GM12878 (cell line): ENCODE measurements around the gene DNAH2. TPM values are rescaled to one million over a fixed set of nuclear protein-coding genes. Genes with fewer than 3 reads are reported as not detected.

Source experiments
- BCLAF1 ChIP-seq: fragments of 450-650 bp; IDR thresholded peaks from 2 replicates; pipeline ENCODE4 v1.6.1; 2017; ENCODE audit warnings: antibody characterized with exemption, mild to moderate bottlenecking, moderate library complexity
- BHLHE40 ChIP-seq, 2 experiments: fragments of 450-650 bp in 1 of 2; IDR thresholded peaks; 2 replicates each; pipeline ENCODE4 v1.6.1; 2011 to 2017; ENCODE audit warnings: low read depth in 2 of 2, borderline replicate concordance in 1 of 2, improper control_type of control experiment in 1 of 2, low read length in 1 of 2, mild to moderate bottlenecking in 1 of 2
- CBX5 ChIP-seq: sonication (generic); IDR thresholded peaks from 2 replicates; pipeline ENCODE4 v1.6.1; 2016; ENCODE audit warnings: low read depth, moderate library complexity, mild to moderate bottlenecking, inconsistent platforms
- E4F1 ChIP-seq: fragments of 450-650 bp; IDR thresholded peaks from 2 replicates; pipeline ENCODE4 v1.6.1; 2018; ENCODE audit warnings: borderline replicate concordance, mild to moderate bottlenecking; ENCODE audit not compliant: partially characterized antibody
- ESRRA ChIP-seq: IDR thresholded peaks from 2 replicates; pipeline ENCODE4 v1.6.1; 2012; ENCODE audit warnings: mild to moderate bottlenecking, low read length, improper control_type of control experiment
- HDGF ChIP-seq: fragments of 450-650 bp; IDR thresholded peaks from 2 replicates; pipeline ENCODE4 v1.6.1; 2016; ENCODE audit warnings: antibody characterized with exemption
- IRF4 ChIP-seq: IDR thresholded peaks from 2 replicates; pipeline ENCODE4 v1.6.1; 2011; ENCODE audit warnings: low read depth, low read length
- JUNB ChIP-seq: IDR thresholded peaks from 2 replicates; pipeline ENCODE4 v1.6.1; 2016; ENCODE audit warnings: antibody characterized with exemption, mild to moderate bottlenecking
- NFIC ChIP-seq: IDR thresholded peaks from 2 replicates; pipeline ENCODE4 v1.6.1; 2012; ENCODE audit warnings: low read depth, mild to moderate bottlenecking, inconsistent platforms, low read length, moderate library complexity
- NR2C1 ChIP-seq: fragments of 450-650 bp; IDR thresholded peaks from 2 replicates; pipeline ENCODE4 v1.6.1; 2017; ENCODE audit warnings: antibody characterized with exemption, mild to moderate bottlenecking, moderate library complexity
- STAT1 ChIP-seq: fragments of 450-650 bp; conservative IDR thresholded peaks from 2 replicates; pipeline ENCODE4 v1.6.1; 2014; ENCODE audit warnings: antibody characterized with exemption, mild to moderate bottlenecking
- USF1 ChIP-seq: IDR thresholded peaks from 2 replicates; pipeline ENCODE4 v1.6.1; 2011; ENCODE audit warnings: borderline replicate concordance, low read depth, mild to moderate bottlenecking, moderate library complexity, mixed read lengths, low read length; ENCODE audit not compliant: insufficient read depth; ENCODE audit errors: extremely low read length
- ZBED1 ChIP-seq: IDR thresholded peaks from 2 replicates; pipeline ENCODE4 v1.6.1; 2016; ENCODE audit warnings: borderline replicate concordance
- ZNF274 ChIP-seq: IDR thresholded peaks from one replicate; pipeline ENCODE4 v1.8.0; 2011; ENCODE audit not compliant: insufficient read length, insufficient read depth
- polyA plus RNA-seq, 11 experiments: library from polyadenylated mRNA; depleted of rRNA in 4 of 11; unstranded in 6 of 11; stranded (reverse) in 5 of 11; fragments of >200 nt; fragmentation: Nextera tagmentation in 4 of 11; fragmentation: Illumina TruSeq in 1 of 11; extraction: Ambion mirVana in 4 of 11; extraction: Trizol in 1 of 11; gene quantifications; 1 replicate in 1 of 11; 2 replicates in 10 of 11; pipeline versions ENCODE4 v1.2.1 to v1.2.3, GENCODE V29; 2011 to 2016; ENCODE audit warnings: inconsistent platforms in 2 of 11, missing spikeins in 2 of 11, low read depth in 1 of 11
- total RNA-seq, 4 experiments: library from RNA; depleted of rRNA in 3 of 4; stranded (reverse); fragments of >200 nt in 3 of 4; fragmentation: Illumina TruSeq in 1 of 4; extraction: Trizol in 1 of 4; gene quantifications; 2 replicates each; pipeline versions ENCODE4 v1.2.1 to v1.2.3, GENCODE V29; 2013 to 2021
- TF ChIP-seq, protein P1 (sequence below): fragments of 450-650 bp; formaldehyde crosslinking; IDR thresholded peaks from 2 replicates; pipeline ENCODE4 v1.5.0; 2022; ENCODE audit warnings: mild to moderate bottlenecking, missing genetic modification characterization
- TF ChIP-seq, protein P2 (sequence below): IDR thresholded peaks from 2 replicates; pipeline ENCODE4 v1.6.1; 2011; ENCODE audit warnings: low read depth, low read length, improper control_type of control experiment, borderline replicate concordance

Gene DNAH2
- total and polyA plus RNA-seq, 10 of the 15 experiments (the other 5 are each of a cell fraction or from before 2014, with no cell fraction given): not detected

DNA sequence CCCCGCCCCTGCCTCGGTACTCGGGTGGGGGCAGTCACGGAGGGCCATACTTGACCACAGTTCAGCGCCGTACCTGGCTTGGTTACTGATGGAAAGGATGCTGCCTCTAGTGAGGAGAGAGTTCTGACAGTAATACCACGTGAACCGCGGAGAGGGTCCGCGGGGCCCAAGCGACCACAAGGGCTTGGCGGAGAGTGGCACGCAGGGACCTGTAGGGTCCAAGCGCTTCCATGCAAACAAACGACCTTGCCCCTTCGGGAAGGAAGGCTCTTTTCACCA lies 125.7 kb downstream of the DNAH2 start (continued):
- TF ChIP-seq, protein P1, sequence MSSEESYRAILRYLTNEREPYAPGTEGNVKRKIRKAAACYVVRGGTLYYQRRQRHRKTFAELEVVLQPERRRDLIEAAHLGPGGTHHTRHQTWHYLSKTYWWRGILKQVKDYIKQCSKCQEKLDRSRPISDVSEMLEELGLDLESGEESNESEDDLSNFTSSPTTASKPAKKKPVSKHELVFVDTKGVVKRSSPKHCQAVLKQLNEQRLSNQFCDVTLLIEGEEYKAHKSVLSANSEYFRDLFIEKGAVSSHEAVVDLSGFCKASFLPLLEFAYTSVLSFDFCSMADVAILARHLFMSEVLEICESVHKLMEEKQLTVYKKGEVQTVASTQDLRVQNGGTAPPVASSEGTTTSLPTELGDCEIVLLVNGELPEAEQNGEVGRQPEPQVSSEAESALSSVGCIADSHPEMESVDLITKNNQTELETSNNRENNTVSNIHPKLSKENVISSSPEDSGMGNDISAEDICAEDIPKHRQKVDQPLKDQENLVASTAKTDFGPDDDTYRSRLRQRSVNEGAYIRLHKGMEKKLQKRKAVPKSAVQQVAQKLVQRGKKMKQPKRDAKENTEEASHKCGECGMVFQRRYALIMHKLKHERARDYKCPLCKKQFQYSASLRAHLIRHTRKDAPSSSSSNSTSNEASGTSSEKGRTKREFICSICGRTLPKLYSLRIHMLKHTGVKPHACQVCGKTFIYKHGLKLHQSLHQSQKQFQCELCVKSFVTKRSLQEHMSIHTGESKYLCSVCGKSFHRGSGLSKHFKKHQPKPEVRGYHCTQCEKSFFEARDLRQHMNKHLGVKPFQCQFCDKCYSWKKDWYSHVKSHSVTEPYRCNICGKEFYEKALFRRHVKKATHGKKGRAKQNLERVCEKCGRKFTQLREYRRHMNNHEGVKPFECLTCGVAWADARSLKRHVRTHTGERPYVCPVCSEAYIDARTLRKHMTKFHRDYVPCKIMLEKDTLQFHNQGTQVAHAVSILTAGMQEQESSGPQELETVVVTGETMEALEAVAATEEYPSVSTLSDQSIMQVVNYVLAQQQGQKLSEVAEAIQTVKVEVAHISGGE (CRISPR knock-in tag): no peak
- TF ChIP-seq JUNB (no peak), E4F1 (no peak), CBX5 (no peak), NFIC (no peak), USF1 (no peak), BCLAF1 (no peak), BHLHE40 (IDR thresholded peaks at IDR 0.05; ENCODE audit: borderline replicate concordance in 1 of 2, low read depth in 2 of 2, low read length in 1 of 2) (no peak), HDGF (no peak), ZNF274 (no peak), STAT1 (no peak), ZBED1 (no peak), NR2C1 (no peak), IRF4 (no peak), ESRRA (no peak)
- TF ChIP-seq, protein P2, sequence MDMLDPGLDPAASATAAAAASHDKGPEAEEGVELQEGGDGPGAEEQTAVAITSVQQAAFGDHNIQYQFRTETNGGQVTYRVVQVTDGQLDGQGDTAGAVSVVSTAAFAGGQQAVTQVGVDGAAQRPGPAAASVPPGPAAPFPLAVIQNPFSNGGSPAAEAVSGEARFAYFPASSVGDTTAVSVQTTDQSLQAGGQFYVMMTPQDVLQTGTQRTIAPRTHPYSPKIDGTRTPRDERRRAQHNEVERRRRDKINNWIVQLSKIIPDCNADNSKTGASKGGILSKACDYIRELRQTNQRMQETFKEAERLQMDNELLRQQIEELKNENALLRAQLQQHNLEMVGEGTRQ: no peak
